ENCODE results near the gene RYR2.

DNA sequence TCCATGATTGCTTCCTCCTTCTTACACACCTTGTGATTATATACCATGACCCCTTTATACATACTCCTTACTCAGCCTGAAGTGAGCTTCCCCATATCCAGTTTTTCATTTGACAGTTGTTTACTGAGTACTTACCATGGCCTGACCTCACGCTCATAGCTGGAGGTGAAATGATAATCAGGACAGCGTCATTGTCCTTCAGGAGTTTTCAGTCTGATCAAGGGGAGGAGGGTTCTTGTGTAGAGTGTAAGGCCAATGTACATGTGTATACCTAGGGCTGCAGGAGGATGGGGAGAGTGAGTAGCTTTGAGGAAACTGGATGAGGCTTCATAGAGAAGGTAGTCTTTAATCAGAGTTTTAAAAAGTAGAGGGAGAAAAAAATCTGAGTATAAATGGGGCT lies 325.8 kb downstream of the RYR2 start:
- TF ChIP-seq, protein P1, sequence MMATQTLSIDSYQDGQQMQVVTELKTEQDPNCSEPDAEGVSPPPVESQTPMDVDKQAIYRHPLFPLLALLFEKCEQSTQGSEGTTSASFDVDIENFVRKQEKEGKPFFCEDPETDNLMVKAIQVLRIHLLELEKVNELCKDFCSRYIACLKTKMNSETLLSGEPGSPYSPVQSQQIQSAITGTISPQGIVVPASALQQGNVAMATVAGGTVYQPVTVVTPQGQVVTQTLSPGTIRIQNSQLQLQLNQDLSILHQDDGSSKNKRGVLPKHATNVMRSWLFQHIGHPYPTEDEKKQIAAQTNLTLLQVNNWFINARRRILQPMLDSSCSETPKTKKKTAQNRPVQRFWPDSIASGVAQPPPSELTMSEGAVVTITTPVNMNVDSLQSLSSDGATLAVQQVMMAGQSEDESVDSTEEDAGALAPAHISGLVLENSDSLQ (IDR thresholded peaks at IDR 0.05), result no peak
- TF ChIP-seq TARDBP (IDR thresholded peaks at IDR 0.05) (no peak), LEF1 (IDR thresholded peaks at IDR 0.05; ENCODE audit: borderline replicate concordance) (no peak), CTBP1 (IDR thresholded peaks at IDR 0.05; ENCODE audit: borderline replicate concordance) (no peak), SUZ12 (IDR thresholded peaks at IDR 0.05) (no peak), NFRKB (IDR thresholded peaks at IDR 0.05) (no peak), BHLHE40 (IDR thresholded peaks at IDR 0.05; ENCODE audit: borderline replicate concordance) (no peak), FOXA1 (IDR thresholded peaks at IDR 0.05) (no peak), HDGF (IDR thresholded peaks at IDR 0.05; ENCODE audit: borderline replicate concordance) (no peak), SP1 (IDR thresholded peaks at IDR 0.05) (no peak), ELF4 (IDR thresholded peaks at IDR 0.05) (no peak), ARNT (IDR thresholded peaks at IDR 0.05) (no peak), L3MBTL2 (conservative IDR thresholded peaks at IDR 0.05) (no peak)

Measured in HEK293T (cell line).